ENCODE data around the gene MRLN. TPM values are rescaled to one million over a fixed set of nuclear protein-coding genes. Genes with fewer than 3 reads are reported as not detected.

Gene MRLN
- total and polyA plus RNA-seq, 4 donors, result 0.35 to 0.98 (median 0.75) TPM; not detected in 1

DNA sequence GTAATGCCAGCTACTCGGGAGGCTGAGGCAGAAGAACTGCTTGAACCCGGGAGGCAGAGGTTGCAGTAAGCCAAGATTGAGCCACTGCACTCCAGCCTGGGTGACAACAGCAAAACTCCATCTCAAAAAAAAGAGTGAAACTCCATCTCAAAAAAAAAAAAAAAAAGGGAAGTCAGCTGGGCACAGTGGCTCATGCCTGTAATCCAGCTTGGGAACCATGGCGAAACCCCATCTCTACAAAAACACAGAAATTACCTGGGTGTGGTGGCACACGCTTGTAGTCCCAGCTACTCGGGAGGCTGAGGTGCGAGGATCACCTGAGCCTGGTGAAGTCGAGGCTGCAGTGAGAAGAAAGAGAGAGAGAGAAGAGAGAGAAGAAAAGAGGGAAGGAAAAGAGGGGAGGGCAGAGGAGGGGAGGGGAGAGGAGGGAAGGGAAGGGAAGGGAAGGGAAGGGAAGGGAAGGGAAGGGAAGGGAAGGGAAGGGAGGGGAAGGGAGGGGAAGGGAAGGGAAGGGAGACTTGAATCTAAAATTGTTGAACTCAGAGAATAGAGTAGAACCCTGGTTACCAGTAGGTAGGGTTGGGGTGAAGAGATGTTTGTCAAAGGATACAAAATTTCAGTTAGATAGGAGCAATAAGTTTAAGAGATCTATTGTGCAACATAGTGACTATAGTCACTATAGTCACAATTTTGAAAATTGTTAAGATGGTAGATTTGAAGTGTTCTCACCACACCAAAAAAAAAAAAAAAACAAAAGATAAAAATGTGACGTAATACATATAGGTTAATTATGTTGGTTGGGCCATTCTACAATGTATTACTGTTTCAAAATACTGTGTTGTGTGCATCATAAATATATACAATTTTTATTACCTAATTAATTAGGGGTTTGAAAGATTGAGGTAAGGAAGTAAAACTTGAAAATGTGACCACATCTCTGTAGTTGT is 46.1 kb downstream of the MRLN start:
- Histone ChIP-seq H3K9ac (ENCODE audit: insufficient read depth in 1 of 2, low read length in 2 of 2) (no peak overlapping the region), H3K9me3 (ENCODE audit: control insufficient read depth in 4 of 4, insufficient read depth in 3 of 4, low read length in 3 of 4) (peaks cover 0 to 3% (median 0%) of the 10 kb centered on the region in 4 donors), H3K4me3 (no peak overlapping the region), H3K27ac (ENCODE audit: low read depth in 1 of 2, low read length in 1 of 2) (no peak overlapping the region), H3K27me3 (ENCODE audit: control insufficient read depth in 3 of 3, insufficient read depth in 3 of 3, low read length in 2 of 3) (peaks cover 0 to 4% (median 0%) of the 10 kb centered on the region in 3 donors), H3K36me3 (ENCODE audit: control insufficient read depth in 4 of 4, insufficient read depth in 4 of 4, low read length in 4 of 4) (no peaks in the 10 kb centered on the region), H3K4me1 (ENCODE audit: control insufficient read depth in 5 of 5, insufficient read depth in 5 of 5, low read length in 5 of 5) (peaks cover 0 to 26% (median 8%) of the 10 kb centered on the region in 5 donors)
- ATAC-seq (ENCODE audit: insufficient read depth, low FRiP score) (no peak), DNase-seq (no peak)
- TF ChIP-seq, protein P1, sequence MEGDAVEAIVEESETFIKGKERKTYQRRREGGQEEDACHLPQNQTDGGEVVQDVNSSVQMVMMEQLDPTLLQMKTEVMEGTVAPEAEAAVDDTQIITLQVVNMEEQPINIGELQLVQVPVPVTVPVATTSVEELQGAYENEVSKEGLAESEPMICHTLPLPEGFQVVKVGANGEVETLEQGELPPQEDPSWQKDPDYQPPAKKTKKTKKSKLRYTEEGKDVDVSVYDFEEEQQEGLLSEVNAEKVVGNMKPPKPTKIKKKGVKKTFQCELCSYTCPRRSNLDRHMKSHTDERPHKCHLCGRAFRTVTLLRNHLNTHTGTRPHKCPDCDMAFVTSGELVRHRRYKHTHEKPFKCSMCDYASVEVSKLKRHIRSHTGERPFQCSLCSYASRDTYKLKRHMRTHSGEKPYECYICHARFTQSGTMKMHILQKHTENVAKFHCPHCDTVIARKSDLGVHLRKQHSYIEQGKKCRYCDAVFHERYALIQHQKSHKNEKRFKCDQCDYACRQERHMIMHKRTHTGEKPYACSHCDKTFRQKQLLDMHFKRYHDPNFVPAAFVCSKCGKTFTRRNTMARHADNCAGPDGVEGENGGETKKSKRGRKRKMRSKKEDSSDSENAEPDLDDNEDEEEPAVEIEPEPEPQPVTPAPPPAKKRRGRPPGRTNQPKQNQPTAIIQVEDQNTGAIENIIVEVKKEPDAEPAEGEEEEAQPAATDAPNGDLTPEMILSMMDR (IDR thresholded peaks at IDR 0.05; ENCODE audit: control extremely low read depth, extremely low read depth), result no peak
- 80 to 92% methylated on average over 8 of the region's 8 CpGs for WGBS, 2 donors

DNA sequence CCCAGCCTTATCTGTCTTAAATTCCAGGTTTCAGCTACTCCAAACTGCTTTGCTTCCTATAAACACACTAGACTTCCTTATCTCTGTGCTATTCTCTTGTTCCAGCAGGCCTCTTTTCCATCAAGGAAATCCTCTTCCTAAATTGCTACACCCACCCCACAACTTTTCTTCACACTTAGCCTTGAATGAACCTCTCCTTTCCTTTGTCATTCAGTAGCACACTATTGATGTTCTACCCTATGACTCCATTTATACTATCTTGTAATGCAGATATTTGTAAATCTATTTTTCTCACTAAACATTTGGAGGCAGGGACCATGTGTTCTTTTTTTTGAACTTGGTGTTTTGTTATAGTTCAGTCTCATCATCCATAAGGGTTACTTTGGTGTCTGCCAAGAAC is 47.3 kb downstream of the MRLN start:
- ATAC-seq (ENCODE audit: insufficient read depth, low FRiP score), result no peak
- Histone ChIP-seq H3K9me3 (ENCODE audit: control insufficient read depth in 4 of 4, insufficient read depth in 3 of 4, low read length in 3 of 4) (peaks cover 0 to 3% (median 0%) of the 10 kb centered on the region in 4 donors), H3K9ac (ENCODE audit: insufficient read depth in 1 of 2, low read length in 2 of 2) (no peak overlapping the region), H3K4me1 (ENCODE audit: control insufficient read depth in 5 of 5, insufficient read depth in 5 of 5, low read length in 5 of 5) (peaks cover 0 to 20% (median 0%) of the 10 kb centered on the region in 5 donors), H3K36me3 (ENCODE audit: control insufficient read depth in 4 of 4, insufficient read depth in 4 of 4, low read length in 4 of 4) (no peaks in the 10 kb centered on the region), H3K27me3 (ENCODE audit: control insufficient read depth in 3 of 3, insufficient read depth in 3 of 3, low read length in 2 of 3) (peaks cover 0 to 4% (median 0%) of the 10 kb centered on the region in 3 donors), H3K27ac (ENCODE audit: low read depth in 1 of 2, low read length in 1 of 2) (no peak overlapping the region), H3K4me3 (no peak overlapping the region)
- TF ChIP-seq, protein P1 (IDR thresholded peaks at IDR 0.05; ENCODE audit: control extremely low read depth, extremely low read depth), result no peak
- DNase-seq, result no peak

DNA sequence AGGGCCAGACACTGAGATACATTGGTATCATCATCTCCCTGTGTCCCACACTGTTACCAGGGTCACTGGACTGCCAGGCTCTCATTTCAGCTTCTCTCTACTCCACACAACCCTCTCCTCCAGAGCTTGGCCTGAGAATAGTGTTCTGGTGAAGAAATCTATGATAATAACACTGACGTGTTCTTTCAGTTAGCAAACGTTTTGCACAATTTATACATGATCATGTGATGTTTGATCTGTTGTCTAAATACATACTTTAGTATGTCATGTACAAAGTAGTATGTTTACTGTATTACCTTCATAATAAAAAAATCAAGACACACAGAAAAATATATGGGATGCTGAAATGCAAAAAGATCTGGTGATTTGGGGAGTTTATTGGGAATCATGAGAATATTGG is 48.6 kb downstream of the MRLN start:
- DNase-seq (peak in 1 of 3 donors; percentile 53), ATAC-seq (ENCODE audit: insufficient read depth, low FRiP score) (no peak)
- TF ChIP-seq, protein P1 (IDR thresholded peaks at IDR 0.05; ENCODE audit: control extremely low read depth, extremely low read depth), result no peak
- Histone ChIP-seq H3K27me3 (ENCODE audit: control insufficient read depth in 3 of 3, insufficient read depth in 3 of 3, low read length in 2 of 3) (peaks cover 0 to 4% (median 0%) of the 10 kb centered on the region in 3 donors), H3K36me3 (ENCODE audit: control insufficient read depth in 4 of 4, insufficient read depth in 4 of 4, low read length in 4 of 4) (no peaks in the 10 kb centered on the region), H3K9ac (ENCODE audit: insufficient read depth in 1 of 2, low read length in 2 of 2) (no peak overlapping the region), H3K4me3 (no peak overlapping the region), H3K9me3 (ENCODE audit: control insufficient read depth in 4 of 4, insufficient read depth in 3 of 4, low read length in 3 of 4) (peaks cover 0 to 3% (median 0%) of the 10 kb centered on the region in 4 donors), H3K27ac (ENCODE audit: low read depth in 1 of 2, low read length in 1 of 2) (no peak overlapping the region), H3K4me1 (ENCODE audit: control insufficient read depth in 5 of 5, insufficient read depth in 5 of 5, low read length in 5 of 5) (peaks cover 0 to 20% (median 0%) of the 10 kb centered on the region in 5 donors)
- 54 to 63% methylated on average over 2 of the region's 2 CpGs for WGBS, 2 donors
